DMS79 (cell line): ENCODE results near the gene DNAJC1.
"Not testable (repeated sequence)": the region's sequence is repeated elsewhere in the genome, so short reads cannot be mapped to it uniquely, and the experiment has no call there.

ENCODE experiments used
- DNase-seq: peaks from one replicate; lab custom pipeline; 2025; lab: John Stamatoyannopoulos, UW

Gene DNAJC1

DNA sequence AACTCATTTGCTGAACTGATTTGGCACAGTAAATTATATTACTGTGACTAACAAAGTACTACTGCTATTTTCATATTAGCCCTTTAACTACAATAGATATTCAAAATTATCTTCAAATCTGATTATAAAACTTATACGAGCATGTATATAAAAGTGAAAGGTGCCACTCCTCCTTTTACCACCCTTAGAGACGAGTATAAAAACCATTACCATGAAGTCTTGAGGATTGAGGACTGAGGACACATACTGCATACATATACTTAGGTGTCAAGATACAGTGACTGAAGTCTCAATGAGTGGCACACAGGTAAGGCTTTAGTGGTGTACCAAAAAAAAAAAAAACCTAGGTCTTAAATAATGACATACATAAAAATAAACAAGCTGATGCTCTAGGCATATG lies 98.6 kb downstream of the DNAJC1 start:
- no peak for DNase-seq

DNA sequence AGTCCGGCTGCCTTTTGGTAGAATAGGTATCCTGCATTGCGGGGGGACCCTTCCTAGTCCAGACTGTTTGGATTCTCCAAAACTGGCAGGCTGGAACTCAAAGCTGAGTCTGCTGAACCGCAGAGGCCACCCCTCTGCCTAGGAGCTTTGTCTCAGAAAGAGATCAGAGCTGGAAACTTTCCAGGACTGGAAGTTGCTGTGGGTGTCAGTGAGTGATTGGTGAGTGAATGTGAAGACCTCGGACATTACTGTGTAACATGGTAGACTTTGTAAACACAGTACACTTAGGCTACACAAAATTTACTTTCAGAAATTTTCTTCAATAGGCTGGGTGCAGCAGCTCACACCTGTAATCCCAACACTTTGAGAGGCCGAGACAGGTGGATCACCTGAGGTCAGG lies 103.8 kb downstream of the DNAJC1 start:
- no peak for DNase-seq

DNA sequence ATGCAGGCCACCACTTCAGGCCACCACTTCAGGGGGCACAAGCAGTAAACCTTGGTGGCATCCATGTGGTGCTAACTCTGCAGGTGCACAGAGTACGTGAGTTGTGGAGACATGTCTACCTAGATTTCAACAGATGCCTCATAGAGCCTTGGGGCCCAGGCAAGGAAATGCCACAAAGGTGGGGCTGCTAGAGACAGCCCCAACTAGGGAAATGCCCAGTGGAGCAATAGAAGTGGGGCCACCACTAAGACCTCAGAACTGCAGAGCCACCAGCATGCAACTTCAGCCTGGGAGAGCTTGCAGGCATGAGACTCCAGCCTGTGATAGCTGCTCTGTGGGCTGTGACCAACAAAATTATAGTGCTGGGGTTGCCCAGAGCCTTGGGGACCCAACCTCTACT lies 107.6 kb downstream of the DNAJC1 start:
- DNase-seq: no peak

DNA sequence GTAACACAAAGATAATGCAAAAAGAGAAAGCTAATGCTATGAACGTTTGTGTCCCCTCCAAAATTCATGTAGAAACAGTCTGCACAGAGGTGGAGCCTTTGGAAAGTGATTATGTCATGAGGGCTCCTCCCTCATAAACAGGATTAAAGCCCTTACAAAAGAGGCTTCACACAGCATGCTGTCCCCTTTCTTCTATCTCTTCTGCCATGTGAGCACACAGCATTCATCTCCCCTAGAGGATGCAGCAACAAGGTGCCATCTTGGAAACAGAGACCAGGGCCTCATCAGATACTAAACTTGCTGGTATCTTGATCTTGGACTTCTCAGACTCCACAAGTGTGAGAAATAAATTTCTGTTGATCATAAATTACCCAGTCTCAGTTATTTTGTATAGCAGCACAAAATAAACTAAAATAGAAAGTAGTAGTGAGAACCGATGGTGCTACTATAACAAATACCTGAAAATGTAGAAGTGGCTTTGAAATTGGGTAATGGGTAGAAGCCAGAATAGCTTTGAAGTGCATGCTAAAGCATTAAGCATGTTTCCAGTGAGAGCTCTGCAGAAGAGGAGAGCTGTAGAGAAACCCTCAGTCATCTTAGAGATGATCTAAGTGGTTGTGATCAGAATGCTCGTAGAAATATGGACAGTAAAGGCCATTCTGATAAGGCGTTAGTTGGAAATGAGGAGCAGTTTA lies 108.7 kb downstream of the DNAJC1 start:
- DNase-seq: no peak

DNA sequence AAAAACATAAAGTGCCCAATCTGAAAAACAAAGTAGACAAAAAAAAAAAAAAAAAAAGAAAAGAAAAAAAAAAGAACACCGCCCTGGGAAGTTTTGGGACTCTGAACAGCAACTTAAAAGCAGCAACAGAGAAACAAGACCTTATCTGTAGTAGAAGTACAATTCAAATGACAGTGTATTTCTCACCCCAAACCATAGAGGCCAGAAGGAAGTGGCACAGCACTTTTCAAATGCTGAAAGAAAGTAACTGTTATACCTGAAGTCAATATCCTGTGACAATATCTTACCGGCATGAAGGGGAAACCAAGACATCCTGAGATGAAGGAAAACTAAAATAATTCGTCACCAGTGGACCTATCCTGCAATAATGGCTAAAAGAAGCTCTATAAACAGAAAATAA lies 112.1 kb downstream of the DNAJC1 start:
- DNase-seq: no peak

DNA sequence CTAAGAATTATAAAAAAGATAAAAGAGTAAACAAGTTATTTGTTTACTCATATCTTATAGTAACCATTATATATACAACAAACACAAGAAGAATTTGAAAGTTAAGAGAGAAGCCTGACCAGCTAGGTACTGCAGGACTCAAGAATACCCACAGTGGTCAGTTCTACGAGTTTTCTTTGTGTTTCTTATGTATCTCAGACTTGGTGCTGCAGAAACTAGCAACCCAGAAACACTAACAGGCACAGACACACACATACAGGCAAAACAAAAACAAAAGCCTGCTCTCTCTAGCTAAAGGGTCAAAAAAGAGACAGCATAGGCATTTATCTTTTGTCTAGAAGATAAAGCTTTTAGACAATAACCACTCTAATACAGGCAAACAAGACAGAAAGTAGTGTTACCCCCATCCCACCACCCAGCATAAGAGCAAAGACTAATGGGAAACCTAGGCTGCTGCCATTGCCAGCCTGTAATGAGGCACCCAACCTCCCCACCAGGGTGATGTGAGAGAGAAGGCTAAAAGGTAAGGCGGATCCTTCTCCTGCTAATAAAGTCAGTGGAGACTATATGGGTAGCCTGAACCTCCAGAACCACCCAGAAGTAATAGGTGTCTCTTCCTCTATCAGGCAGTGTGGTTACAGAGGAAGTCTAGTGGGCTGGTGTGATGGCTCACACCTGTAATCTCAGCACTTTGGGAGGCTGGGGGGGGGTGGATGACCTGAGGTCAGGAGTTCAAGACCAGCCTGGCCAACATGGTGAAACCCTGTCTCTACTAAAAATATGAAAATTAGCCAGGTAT lies 113.9 kb downstream of the DNAJC1 start:
- DNase-seq: no peak

DNA sequence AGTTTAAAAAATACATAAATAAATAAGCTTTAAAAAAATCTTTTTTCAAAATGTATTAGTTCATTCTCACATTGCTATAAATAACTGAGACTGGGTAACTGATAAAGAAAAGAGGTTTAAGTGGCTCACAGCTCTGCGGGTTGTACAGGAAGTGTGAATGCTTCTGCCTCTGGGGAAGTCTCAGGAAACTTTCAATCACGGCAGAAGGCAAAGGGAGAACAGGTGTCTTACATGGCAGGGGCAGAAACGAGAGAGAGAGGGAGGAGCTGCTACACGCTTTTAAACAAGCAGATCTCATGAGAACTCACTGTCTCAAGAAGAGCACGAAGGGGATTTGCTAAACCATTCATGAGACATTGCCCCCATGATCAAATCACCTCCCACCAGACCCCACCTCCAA lies 114.6 kb downstream of the DNAJC1 start:
- DNase-seq: no peak

DNA sequence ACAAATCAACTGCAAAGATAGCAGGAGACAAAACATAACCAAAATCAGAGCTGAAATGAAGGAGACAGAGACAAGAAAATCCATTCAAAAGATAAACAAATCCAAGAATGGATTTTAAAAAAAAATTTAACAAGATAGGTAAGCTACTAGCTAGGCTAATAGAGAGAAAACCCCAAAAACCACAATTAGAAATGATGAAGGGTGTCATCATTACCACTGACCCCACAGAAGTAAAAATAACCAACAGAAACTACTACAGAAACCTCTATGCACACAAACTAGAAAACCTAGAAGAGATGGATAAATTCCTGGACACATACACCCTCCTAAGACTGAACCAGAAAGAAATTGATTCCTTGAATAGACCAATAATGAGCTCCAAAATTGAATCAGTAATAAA lies 117.6 kb downstream of the DNAJC1 start:
- DNase-seq: no peak

DNA sequence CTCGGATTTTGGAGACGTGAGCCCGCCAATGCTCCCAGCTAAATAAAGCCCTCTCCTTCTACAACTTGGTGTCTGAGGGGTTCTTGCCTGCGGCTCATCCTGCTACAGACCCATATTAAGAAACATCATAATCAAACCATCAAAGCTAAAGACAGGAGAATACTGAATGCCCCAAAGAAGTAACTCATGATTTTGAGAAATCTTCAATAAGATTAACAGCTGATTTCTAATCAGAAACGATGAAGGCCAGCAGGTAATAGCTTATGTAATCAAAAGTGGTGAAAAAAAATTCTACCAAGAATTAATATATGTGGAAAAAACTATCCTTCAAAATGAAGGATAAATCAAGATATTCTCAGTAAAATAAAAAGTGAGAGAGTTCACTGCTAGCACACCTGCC lies 130.3 kb downstream of the DNAJC1 start:
- no peak for DNase-seq

DNA sequence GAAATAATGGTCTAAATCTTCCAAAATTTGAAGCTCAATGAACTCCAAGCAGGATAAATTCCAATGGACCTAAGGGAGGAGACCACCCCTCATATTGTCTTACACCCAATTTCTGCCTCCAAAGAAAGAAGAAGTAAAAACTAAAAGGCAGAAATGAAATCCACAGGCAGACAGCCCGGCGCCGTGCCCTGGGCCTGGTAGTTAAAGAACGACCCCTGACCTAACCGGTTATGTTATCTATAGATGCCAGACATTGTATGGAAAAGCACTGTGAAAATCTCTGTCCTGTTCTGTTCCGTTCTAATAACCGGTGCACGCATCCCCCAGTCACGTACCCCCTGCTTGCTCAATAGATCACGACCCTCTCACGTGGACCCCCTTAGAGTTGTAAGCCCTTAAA lies 130.8 kb downstream of the DNAJC1 start:
- not testable (repeated sequence) for DNase-seq

DNA sequence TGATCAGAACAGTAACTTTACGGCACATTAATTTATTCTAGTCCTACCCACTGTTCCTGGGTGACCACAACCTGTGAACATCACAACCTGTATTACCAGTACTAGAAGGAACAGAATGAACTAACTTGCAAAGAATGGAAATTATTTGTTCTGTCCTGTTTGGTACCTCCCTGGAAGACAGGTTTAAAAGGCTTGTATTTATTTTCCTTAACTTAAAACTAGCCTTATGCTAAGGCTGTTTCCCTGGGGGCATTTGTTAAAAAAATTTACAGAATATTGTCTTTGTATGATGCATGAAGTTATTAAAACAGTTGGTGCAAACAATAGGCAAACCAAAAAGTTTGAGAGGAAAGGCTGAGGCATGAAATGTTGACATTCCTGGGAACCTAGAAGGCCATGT lies 132.7 kb downstream of the DNAJC1 start:
- no peak for DNase-seq

DNA sequence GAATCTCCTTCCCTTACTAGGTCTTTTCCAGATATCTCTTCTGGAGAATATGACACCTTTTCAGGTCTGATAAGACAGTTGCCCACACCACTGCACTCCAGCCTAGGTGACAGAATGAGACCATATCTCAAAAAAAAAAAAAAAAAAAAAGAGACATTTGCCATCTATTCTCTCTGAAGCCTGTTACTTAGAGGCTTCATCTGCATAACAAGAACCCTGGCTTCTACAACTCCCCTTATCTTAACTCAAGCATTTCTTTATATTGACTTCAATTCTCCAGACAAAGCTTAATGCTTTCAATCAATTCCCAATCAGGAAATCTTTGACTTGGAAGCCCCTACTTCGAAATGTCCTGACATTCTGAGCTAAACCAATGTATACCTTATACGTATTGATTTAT lies 134.4 kb downstream of the DNAJC1 start:
- DNase-seq: not testable (repeated sequence)

DNA sequence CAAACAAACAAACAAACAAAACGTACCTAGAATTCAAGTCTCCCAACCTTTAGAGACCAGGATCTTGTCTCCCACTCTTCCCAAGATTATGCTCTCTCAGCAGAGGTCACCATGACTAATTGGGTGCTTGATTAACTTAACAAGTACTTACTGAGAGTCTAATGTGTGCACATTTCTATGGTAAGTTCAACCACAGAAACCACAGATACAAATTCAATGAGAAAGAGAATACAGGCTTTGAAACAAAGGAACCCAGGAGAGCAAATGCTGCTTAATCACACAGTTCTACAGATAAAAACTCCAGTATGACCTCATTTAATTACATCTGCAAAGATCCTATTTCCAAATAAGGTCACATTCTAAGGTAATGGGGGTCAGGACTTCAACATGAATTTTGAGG lies 142.8 kb downstream of the DNAJC1 start:
- DNase-seq: no peak

DNA sequence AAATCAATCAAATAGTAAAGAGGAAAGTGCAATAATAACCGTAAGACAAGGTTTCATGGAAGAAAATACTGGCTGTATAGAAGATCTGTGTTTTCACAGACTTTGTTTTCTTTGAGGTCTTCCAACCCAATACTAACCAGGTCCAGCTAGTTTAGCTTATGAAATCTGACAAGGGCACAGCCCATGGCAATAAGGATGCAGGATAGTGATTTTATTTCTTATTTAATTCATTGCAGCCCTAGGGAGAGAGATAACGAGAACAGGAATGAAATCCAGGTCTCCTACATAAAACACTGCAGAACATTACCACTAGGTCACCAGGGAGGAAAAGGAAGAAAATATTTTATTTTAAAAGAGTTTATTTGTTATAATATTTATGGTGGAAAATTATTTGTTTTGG lies 145.1 kb downstream of the DNAJC1 start:
- DNase-seq: no peak

DNA sequence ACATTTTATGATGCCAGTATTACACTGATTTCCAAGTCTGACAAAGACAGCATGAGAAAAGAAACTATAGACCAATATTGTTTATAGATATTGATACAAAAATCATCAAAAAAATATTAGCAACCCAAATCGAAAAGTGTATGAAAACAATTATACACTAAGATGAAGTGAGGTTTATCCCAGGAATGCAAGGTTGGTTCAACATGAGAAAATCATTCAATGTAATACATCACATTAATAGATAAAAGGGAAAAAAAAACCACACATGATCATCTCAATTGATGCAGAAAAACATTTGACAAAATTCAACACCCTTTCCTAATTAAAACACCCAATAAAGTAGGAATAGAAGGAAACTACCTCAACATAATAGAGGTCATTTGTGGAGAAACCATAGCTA lies 153.9 kb downstream of the DNAJC1 start:
- no peak for DNase-seq

DNA sequence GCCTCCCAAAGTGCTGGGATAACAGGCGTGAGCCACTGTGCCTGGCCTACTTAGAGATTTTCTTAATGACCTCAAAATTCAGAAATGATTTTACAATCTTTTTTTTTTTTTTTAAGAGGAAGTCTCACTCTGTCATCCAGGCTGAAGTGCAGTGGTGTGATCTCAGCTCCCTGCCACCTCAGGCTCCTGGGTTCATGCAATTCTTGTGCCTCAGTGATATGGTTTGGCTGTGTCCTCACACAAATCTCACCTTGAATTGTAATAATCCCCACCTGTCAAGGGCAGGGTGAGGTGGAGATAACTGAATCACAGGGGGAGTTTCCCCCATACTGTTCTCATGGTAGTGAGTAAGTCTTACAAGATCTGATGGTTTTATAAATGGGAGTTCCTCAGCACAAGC lies 159.9 kb downstream of the DNAJC1 start:
- no peak for DNase-seq

DNA sequence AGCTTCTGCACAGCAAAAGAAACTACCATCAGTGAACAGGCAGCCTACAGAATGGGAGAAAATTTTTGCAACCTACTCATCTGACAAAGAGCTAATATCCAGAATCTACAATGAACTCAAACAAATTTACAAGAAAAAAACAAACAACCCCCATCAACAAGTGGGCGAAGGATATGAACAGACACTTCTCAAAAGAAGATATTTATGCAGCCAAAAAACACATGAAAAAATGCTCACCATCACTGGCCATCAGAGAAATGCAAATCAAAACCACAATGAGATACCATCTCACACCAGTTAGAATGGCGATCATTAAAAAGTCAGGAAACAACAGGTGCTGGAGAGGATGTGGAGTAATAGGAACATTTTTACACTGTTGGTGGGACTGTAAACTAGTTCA lies 162.3 kb downstream of the DNAJC1 start:
- DNase-seq: not testable (repeated sequence)

DNA sequence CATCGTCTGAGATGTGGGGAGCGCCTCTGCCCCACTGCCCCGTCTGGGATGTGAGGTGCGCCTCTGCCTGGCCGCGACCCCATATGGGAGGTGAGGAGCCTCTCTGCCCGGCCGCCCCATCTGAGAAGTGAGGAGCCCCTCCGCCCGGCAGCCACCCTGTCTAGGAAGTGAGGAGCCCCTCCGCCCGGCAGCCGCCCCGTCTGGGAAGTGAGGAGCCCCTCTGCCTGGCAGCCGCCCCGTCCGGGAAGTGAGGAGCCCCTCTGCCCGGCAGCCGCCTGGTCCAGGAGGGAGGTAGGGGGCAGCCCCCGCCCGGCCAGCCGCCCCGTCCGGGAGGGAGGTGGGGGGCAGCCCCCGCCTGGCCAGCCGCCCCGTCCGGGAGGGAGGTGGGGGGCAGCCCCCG lies 166.0 kb downstream of the DNAJC1 start:
- not testable (repeated sequence) for DNase-seq

DNA sequence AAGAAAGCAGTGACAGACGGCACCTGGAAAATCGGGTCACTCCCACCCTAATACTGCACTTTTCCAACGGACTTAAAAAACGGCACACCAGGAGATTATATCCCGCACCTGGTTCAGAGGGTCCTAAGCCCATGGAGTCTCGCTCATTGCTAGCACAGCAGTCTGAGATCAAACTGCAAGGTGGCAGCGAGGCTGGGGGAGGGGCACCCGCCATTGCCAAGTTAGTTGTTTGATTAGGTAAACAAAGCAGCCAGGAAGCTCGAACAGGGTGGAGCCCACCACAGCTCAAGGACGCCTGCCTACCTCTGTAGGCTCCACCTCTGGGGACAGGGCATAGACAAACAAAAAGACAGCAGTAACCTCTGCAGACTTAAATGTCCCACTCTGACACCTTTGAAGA lies 169.0 kb downstream of the DNAJC1 start:
- not testable (repeated sequence) for DNase-seq

DNA sequence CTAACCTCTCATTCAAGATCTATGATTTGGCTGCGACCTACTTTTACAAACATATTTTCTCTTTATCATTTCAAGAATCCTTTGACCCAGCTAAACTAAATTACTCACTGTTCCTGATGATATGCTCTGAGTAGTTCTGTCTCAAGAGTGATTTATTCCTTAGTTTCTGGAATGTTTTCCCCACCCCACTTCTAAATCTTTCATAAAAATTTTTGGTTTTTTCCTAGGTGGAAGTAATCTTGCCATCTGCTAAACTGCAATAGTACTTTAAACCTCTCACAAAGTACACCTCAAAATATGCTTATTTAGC lies 170.8 kb downstream of the DNAJC1 start:
- DNase-seq: no peak

DNA sequence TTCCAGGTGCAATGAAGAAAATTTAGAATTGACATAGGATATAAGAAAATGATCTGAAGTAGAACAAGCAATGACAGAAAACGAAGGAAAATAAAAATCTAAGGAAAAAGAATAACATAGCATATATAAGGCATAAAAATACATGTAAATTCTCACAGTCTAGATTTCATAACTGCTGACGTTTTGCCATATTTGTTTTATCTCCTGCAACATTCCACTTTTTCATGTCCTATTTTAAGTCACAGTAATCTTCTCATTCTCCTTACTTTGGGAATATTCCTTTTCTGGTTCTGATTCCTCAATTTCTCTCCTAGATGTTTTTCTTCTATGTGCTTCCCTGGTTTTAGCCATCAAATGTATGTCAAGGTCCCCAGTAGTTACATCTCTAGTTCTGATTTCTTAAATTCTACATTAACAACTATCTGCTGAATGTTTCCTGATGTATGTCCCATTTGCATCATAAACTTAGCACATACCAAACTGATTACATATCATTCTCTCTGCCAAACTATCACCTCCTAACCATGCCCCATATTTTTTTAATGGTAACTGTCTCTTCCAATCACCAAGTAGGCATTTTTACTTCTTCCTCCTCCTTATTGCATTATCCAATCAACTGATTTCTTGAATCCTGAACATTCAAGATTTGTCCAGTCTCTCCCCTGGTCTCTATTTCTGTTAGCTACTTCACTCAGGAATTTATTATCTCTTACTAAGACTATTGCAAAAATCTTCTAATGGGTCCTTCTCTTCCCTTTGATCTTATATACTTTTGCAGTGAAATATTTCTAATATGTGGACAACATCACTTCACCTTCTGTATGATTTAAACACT lies 171.3 kb downstream of the DNAJC1 start:
- DNase-seq: no peak

DNA sequence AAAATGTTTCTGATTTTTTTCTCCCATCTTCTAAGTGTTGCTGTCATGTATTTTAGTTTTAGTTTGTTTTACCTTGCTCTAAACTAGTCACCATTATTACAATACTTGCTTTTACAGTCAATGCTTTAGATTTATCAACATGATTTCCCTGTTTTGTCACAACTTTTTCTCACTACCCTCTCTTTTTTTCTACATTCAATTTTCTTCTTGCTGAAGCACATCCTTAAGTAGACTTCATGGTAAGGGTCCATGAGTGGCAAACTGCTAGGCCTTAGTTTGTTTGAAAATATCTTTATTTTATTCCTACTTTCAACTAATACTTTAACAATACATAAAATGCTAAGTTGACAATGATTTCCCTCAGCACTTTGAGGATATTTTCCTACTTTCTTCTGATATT lies 173.5 kb downstream of the DNAJC1 start:
- no peak for DNase-seq

DNA sequence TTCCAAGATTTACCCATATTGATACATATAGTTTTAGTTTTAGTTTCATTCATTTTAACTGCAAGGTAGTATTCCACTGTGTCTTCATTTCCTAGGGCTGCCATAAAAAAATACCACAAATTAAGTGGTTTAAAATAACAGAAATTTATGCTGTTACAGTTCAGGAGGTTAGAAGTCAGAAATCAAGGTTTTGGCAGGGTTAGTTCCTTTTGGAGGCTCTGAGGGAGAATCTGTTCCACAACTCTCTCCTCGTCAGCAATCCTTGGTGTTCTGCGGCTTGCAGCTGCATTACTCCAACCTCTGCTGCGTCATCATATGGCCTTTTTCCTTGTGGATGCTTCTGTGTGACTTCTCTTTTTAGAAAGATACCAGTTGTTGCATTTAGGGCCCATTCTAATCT lies 176.2 kb downstream of the DNAJC1 start:
- no peak for DNase-seq
